Kidney (tissue), 14 donors: ENCODE measurements around the gene CRADD. TPM values are rescaled to one million over a fixed set of nuclear protein-coding genes. Genes with fewer than 3 reads are reported as not detected.

Experiments used
- DNase-seq, 5 donors: peaks; one replicate each; pipeline ENCODE4 v3.0.0-alpha.2; 2013 to 2020
- FAIRE-seq: peaks from 2 replicates; lab custom pipeline; 2012; peaks lifted over from hg19 to GRCh38; lab: Jason Lieb, UNC
- H3K27ac ChIP-seq, 2 donors: one replicate each; pipeline ENCODE4 v1.7.0; 2013; ENCODE audit warnings: low read depth in 2 of 2, low read length in 2 of 2, inconsistent platforms in 1 of 2
- H3K27me3 ChIP-seq: one replicate; pipeline ENCODE4 v1.7.1; 2013; ENCODE audit warnings: low read length, inconsistent platforms; ENCODE audit not compliant: control insufficient read depth, insufficient read depth
- H3K36me3 ChIP-seq, 3 donors: one replicate each; pipeline versions ENCODE4 v1.7.0 to v1.7.1; 2013; ENCODE audit warnings: low read length in 3 of 3, control low read depth in 1 of 3, inconsistent platforms in 1 of 3; ENCODE audit not compliant: insufficient read depth in 3 of 3, control insufficient read depth in 2 of 3
- H3K4me1 ChIP-seq, 3 donors: one replicate each; pipeline versions ENCODE4 v1.7.0 to v1.7.1; 2013; ENCODE audit warnings: low read length in 3 of 3, inconsistent platforms in 1 of 3, low read depth in 1 of 3; ENCODE audit not compliant: control insufficient read depth in 2 of 3, insufficient read depth in 2 of 3
- H3K4me3 ChIP-seq, 3 donors: one replicate each; pipeline versions ENCODE4 v1.7.0 to v1.8.1; 2013; ENCODE audit warnings: low read length in 3 of 3, control low read depth in 1 of 3, inconsistent platforms in 1 of 3
- H3K9ac ChIP-seq, 3 donors: one replicate each; pipeline versions ENCODE4 v1.7.0 to v1.7.1; 2013; ENCODE audit warnings: low read length in 3 of 3, control low read depth in 1 of 3, inconsistent platforms in 1 of 3
- H3K9me3 ChIP-seq, 3 donors: one replicate each; pipeline versions ENCODE4 v1.7.0 to v1.7.1; 2013; ENCODE audit warnings: low read length in 3 of 3, control low read depth in 1 of 3, inconsistent platforms in 1 of 3; ENCODE audit not compliant: control insufficient read depth in 2 of 3, insufficient read depth in 1 of 3
- intact Hi-C: fragments of 100-400 bp; cut with DNase I; formaldehyde crosslinking; loops from one replicate; pipeline ENCODE4 v1.11.1; 2022
- polyA plus RNA-seq: library from polyadenylated mRNA; stranded (reverse); fragments of 350-450 nt; fragmentation: Illumina TruSeq; extraction: RNeasy Lipid Tissue Mini Kit (QIAGEN cat#74804); gene quantifications from one replicate; pipeline ENCODE4 v1.2.3, GENCODE V29; 2014; ENCODE audit warnings: low read depth, low replicate concordance; ENCODE audit not compliant: insufficient read depth
- total RNA-seq: library from RNA; stranded (reverse); fragmentation: NEBNext Ultra II Directional; extraction: Animal tissue kit (Norgen Biotek cat#: 25700); gene quantifications from one replicate; pipeline ENCODE4 v1.2.1, GENCODE V29; 2021
- TF ChIP-seq, protein P1 (sequence below): IDR thresholded peaks from 3 replicates; pipeline ENCODE4 v1.5.1; 2012; ENCODE audit warnings: mild to moderate bottlenecking, moderate library complexity, borderline replicate concordance; ENCODE audit not compliant: insufficient read depth; ENCODE audit errors: extremely low read depth
- donor health status: control.
- donor health status: control.
- donor health status: control.
- donor health status: control.
- donor health status: control.
- donor health status: DM: yes; HTN: yes; CAD: no.
- donor health status: Normal renal cell carcinoma (clear cell type).

Gene CRADD
- total and polyA plus RNA-seq, 2 donors from 2014 or later: 19.1 to 28.8 TPM

DNA sequence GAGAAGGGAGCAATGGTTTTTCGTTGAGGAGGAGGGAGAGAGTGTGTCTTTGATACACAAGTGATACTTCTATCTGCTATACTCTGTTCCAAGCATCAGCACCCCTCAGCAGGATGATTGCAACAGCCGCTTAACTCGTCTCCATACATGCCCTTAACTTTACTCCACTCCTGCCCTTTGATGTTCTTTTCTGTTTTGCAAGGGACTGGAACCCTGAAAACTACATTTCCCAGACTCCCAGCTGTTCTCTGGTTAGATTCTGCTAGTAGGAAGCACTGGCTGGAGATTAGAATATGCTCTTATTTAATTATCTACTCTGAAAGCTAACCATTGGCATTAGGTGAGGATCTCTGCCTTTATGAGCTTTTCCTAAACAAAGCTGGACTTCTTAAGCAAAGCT is 23.5 kb upstream of the CRADD start:
- Histone ChIP-seq H3K27me3 (no peaks in the 10 kb centered on the region), H3K4me1 (no peaks in the 10 kb centered on the region), H3K4me3 (no peak overlapping the region), H3K36me3 (no peaks in the 10 kb centered on the region), H3K9ac (no peak overlapping the region), H3K9me3 (no peaks in the 10 kb centered on the region), H3K27ac (no peak overlapping the region)
- DNase-seq: no peak
- intact Hi-C loops: no loop called here
- TF ChIP-seq, protein P1, sequence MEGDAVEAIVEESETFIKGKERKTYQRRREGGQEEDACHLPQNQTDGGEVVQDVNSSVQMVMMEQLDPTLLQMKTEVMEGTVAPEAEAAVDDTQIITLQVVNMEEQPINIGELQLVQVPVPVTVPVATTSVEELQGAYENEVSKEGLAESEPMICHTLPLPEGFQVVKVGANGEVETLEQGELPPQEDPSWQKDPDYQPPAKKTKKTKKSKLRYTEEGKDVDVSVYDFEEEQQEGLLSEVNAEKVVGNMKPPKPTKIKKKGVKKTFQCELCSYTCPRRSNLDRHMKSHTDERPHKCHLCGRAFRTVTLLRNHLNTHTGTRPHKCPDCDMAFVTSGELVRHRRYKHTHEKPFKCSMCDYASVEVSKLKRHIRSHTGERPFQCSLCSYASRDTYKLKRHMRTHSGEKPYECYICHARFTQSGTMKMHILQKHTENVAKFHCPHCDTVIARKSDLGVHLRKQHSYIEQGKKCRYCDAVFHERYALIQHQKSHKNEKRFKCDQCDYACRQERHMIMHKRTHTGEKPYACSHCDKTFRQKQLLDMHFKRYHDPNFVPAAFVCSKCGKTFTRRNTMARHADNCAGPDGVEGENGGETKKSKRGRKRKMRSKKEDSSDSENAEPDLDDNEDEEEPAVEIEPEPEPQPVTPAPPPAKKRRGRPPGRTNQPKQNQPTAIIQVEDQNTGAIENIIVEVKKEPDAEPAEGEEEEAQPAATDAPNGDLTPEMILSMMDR: no peak
- no peak for FAIRE-seq

DNA sequence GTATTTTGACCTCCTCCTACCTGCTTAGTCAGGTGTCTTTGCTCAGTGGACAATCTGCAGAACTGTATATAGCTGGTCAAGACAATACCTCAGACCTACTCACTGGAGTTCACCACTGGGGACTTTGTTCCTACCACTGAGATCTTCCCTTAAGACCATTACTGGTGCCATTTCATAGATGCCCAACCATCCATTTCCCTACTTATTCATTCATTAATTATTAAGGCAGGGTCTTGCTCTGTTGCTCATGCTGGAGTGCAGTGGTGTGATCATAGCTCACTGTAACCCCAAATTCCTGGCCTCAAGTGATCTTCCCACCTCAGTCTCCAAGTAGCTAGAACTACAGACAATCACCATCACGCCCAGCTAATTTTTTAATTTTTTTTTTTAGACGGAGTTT is 22.8 kb upstream of the CRADD start:
- FAIRE-seq: no peak
- Histone ChIP-seq H3K27me3 (no peaks in the 10 kb centered on the region), H3K9ac (no peak overlapping the region), H3K27ac (no peak overlapping the region), H3K4me1 (no peaks in the 10 kb centered on the region), H3K9me3 (no peaks in the 10 kb centered on the region), H3K36me3 (no peaks in the 10 kb centered on the region), H3K4me3 (no peak overlapping the region)
- intact Hi-C loops: no loop called here
- TF ChIP-seq, protein P1: no peak
- no peak for DNase-seq

DNA sequence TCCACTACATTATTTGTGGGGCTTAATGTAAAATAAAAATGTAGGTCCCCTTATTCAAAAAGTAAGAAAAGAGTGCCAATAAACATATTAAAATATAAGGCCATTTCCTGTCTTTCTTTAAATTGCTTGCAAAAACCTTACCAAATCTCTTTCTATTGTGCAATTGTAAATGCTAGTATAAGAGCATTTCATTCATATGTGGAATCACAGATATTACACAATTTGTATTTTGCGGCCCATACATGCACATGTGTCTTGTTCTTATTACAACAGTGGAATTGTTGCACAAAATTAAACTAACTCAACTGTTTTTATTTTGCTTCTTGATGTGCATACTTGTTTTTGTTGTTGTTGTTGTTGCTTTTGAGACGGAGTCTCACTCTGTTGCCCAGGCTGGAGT is 20.1 kb upstream of the CRADD start:
- Histone ChIP-seq H3K27me3 (no peaks in the 10 kb centered on the region), H3K9ac (no peak overlapping the region), H3K36me3 (no peaks in the 10 kb centered on the region), H3K4me1 (no peaks in the 10 kb centered on the region), H3K27ac (no peak overlapping the region), H3K4me3 (no peak overlapping the region), H3K9me3 (no peaks in the 10 kb centered on the region)
- TF ChIP-seq, protein P1: no peak
- DNase-seq (no peak), FAIRE-seq (no peak)
- intact Hi-C loops: no loop called here

DNA sequence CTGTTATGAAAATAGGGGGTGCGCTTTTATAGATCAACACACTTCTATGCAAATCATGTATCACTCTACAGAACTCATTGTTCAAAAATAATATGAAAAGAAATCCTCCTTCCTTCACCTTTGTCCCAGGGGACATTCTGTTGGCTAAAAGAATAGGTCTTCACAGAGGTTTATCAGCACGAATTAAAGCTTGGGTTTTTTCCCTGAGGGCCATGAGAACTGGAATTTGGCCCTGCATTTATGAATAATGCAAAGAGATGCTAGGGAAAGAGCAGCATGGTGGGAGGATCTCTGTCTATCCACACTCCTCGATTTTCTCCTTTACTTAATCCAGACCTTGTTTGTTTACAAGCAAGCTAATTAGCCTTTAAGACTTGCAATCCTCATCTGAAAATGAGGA is 16.2 kb upstream of the CRADD start:
- Histone ChIP-seq H3K27ac (no peak overlapping the region), H3K27me3 (no peaks in the 10 kb centered on the region), H3K9me3 (no peaks in the 10 kb centered on the region), H3K36me3 (no peaks in the 10 kb centered on the region), H3K4me1 (no peaks in the 10 kb centered on the region), H3K4me3 (no peak overlapping the region), H3K9ac (no peak overlapping the region)
- intact Hi-C loops: no loop called here
- no peak for FAIRE-seq
- TF ChIP-seq, protein P1: no peak
- no peak for DNase-seq
